ENCODE measurements around the gene KCTD13.
A peak's percentile ranks its signal among the peaks of the same experiment; 100 is the strongest.
"Not testable (repeated sequence)": the region's sequence is repeated elsewhere in the genome, so short reads cannot be mapped to it uniquely, and the experiment has no call there.

KCTD13 gene

GRCh38 chr16:29943846-29944799, 18.1 kb upstream of the KCTD13 start:
- peak; percentile 98 for DNase-seq (ENCODE audit: low spot score)

- DNase-seq (ENCODE audit: low spot score) = no peak
These were observed 14.6 kb upstream of the KCTD13 start for GRCh38 chr16:29940656-29941055.

GRCh38 chr16:29931750-29932149, 5.7 kb upstream of the KCTD13 start:
- not testable (repeated sequence) for DNase-seq (ENCODE audit: low spot score)

GRCh38 chr16:29927070-29927905, 1.3 kb upstream of the KCTD13 start:
- DNase-seq (ENCODE audit: low spot score) = no peak

- peak; percentile 20 for DNase-seq (ENCODE audit: low spot score)
These were observed 656 bp upstream of the KCTD13 start for GRCh38 chr16:29926711-29927052.

- DNase-seq (ENCODE audit: low spot score) = peak; percentile 25
These were observed 795 bp downstream of the KCTD13 start for GRCh38 chr16:29925105-29925756.

- DNase-seq (ENCODE audit: low spot score) = no peak
These were observed 3.0 kb downstream of the KCTD13 start for GRCh38 chr16:29922986-29923501.

- DNase-seq (ENCODE audit: low spot score) = no peak
These were observed 3.7 kb downstream of the KCTD13 start for GRCh38 chr16:29922326-29922725.

- DNase-seq (ENCODE audit: low spot score) = no peak
These were observed 5.0 kb downstream of the KCTD13 start for GRCh38 chr16:29921034-29921385.

GRCh38 chr16:29920288-29921033, 5.6 kb downstream of the KCTD13 start:
- DNase-seq (ENCODE audit: low spot score) = no peak

- DNase-seq (ENCODE audit: low spot score) = peak; percentile 14
These were observed 9.0 kb downstream of the KCTD13 start for GRCh38 chr16:29916979-29917378.

- DNase-seq (ENCODE audit: low spot score) = peak; percentile 41
These were observed 10.3 kb downstream of the KCTD13 start for GRCh38 chr16:29915590-29916247.

GRCh38 chr16:29913514-29913913, 12.5 kb downstream of the KCTD13 start:
- DNase-seq (ENCODE audit: low spot score) = no peak

GRCh38 chr16:29912087-29912486, 13.9 kb downstream of the KCTD13 start:
- no peak for DNase-seq (ENCODE audit: low spot score)

GRCh38 chr16:29911676-29912010, 14.4 kb downstream of the KCTD13 start:
- no peak for DNase-seq (ENCODE audit: low spot score)

- no peak for DNase-seq (ENCODE audit: low spot score)
These were observed 15.0 kb downstream of the KCTD13 start for GRCh38 chr16:29910819-29911675.

- not testable (repeated sequence) for DNase-seq (ENCODE audit: low spot score)
These were observed 16.2 kb downstream of the KCTD13 start for GRCh38 chr16:29909851-29910250.

- no peak for DNase-seq (ENCODE audit: low spot score)
These were observed 16.6 kb downstream of the KCTD13 start for GRCh38 chr16:29909391-29909790.

GRCh38 chr16:29908719-29909220, 17.3 kb downstream of the KCTD13 start:
- no peak for DNase-seq (ENCODE audit: low spot score)

GRCh38 chr16:29907973-29908372, 18.1 kb downstream of the KCTD13 start:
- DNase-seq (ENCODE audit: low spot score) = no peak

Measured in SW480 (cell line).